ENCODE measurements around the gene DNAJC7. TPM values are rescaled to one million over a fixed set of nuclear protein-coding genes. Genes with fewer than 3 reads are reported as not detected.
A peak's percentile ranks its signal among the peaks of the same experiment; 100 is the strongest.

DNAJC7 gene
- total RNA-seq, 2 donors from 2014 or later: 82.7 to 103 TPM

GRCh38 chr17:42049834-42050392 lies 32.7 kb upstream of the DNAJC7 start:
- H3K27ac ChIP-seq: no peak overlapping the region
- TF ChIP-seq, protein P1, sequence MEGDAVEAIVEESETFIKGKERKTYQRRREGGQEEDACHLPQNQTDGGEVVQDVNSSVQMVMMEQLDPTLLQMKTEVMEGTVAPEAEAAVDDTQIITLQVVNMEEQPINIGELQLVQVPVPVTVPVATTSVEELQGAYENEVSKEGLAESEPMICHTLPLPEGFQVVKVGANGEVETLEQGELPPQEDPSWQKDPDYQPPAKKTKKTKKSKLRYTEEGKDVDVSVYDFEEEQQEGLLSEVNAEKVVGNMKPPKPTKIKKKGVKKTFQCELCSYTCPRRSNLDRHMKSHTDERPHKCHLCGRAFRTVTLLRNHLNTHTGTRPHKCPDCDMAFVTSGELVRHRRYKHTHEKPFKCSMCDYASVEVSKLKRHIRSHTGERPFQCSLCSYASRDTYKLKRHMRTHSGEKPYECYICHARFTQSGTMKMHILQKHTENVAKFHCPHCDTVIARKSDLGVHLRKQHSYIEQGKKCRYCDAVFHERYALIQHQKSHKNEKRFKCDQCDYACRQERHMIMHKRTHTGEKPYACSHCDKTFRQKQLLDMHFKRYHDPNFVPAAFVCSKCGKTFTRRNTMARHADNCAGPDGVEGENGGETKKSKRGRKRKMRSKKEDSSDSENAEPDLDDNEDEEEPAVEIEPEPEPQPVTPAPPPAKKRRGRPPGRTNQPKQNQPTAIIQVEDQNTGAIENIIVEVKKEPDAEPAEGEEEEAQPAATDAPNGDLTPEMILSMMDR (IDR thresholded peaks at IDR 0.05): no peak

DNA sequence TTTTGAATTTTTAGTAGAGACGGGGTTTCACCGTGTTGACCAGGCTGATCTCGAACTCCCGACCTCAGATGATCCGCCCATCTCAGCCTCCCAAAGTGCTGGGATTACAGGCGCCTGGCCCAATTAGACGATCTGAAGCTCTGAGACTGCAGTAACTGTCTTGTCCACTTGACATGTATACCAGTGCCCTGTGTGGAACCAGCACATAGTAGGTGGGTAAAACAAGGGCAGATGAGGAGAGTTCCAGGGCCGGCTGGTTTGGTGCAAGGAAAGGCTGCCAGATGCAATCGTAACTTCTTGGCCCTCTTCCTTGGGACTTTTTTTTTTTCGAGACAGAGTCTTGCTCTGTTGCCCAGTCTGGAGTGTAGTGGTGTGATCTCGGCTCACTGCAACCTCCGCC lies 30.1 kb upstream of the DNAJC7 start:
- intact Hi-C loops (cut with DNase I): no loop called here
- no peak overlapping the region for H3K4me3 ChIP-seq
- peaks cover 3% of the 10 kb centered on the region for H3K4me1 ChIP-seq
- no peaks in the 10 kb centered on the region for H3K27me3 ChIP-seq
- TF ChIP-seq, protein P1 (IDR thresholded peaks at IDR 0.05): no peak
- H3K27ac ChIP-seq: no peak overlapping the region
- no peak for DNase-seq
- no peaks in the 10 kb centered on the region for H3K9me3 ChIP-seq
- no peaks in the 10 kb centered on the region for H3K36me3 ChIP-seq
- H3K9ac ChIP-seq (ENCODE audit: low read depth in 2 of 2, low read length in 2 of 2): no peak overlapping the region

More at GRCh38 chr17:42049834-42050392, 32.7 kb upstream of the DNAJC7 start:
- Histone ChIP-seq H3K4me3 (peak overlapping the region; percentile 80), H3K4me1 (peaks cover 3% of the 10 kb centered on the region), H3K36me3 (no peaks in the 10 kb centered on the region), H3K9me3 (no peaks in the 10 kb centered on the region), H3K27me3 (no peaks in the 10 kb centered on the region), H3K9ac (ENCODE audit: low read depth in 2 of 2, low read length in 2 of 2) (peak overlapping the region; percentile 57 to 77)
- DNase-seq: peak; percentile 32
- intact Hi-C loops (cut with DNase I): no loop called here

- no peak for DNase-seq
- no peak overlapping the region for H3K9ac ChIP-seq (ENCODE audit: low read depth in 2 of 2, low read length in 2 of 2)
- H3K27ac ChIP-seq: no peak overlapping the region
- no peaks in the 10 kb centered on the region for H3K27me3 ChIP-seq
- no peaks in the 10 kb centered on the region for H3K9me3 ChIP-seq
- H3K4me3 ChIP-seq: no peak overlapping the region
- TF ChIP-seq, protein P1 (IDR thresholded peaks at IDR 0.05): no peak
- H3K36me3 ChIP-seq: no peaks in the 10 kb centered on the region
- peaks cover 3% of the 10 kb centered on the region for H3K4me1 ChIP-seq
- intact Hi-C loops (cut with DNase I): no loop called here
These were observed 28.5 kb upstream of the DNAJC7 start for GRCh38 chr17:42045719-42046118.

DNA sequence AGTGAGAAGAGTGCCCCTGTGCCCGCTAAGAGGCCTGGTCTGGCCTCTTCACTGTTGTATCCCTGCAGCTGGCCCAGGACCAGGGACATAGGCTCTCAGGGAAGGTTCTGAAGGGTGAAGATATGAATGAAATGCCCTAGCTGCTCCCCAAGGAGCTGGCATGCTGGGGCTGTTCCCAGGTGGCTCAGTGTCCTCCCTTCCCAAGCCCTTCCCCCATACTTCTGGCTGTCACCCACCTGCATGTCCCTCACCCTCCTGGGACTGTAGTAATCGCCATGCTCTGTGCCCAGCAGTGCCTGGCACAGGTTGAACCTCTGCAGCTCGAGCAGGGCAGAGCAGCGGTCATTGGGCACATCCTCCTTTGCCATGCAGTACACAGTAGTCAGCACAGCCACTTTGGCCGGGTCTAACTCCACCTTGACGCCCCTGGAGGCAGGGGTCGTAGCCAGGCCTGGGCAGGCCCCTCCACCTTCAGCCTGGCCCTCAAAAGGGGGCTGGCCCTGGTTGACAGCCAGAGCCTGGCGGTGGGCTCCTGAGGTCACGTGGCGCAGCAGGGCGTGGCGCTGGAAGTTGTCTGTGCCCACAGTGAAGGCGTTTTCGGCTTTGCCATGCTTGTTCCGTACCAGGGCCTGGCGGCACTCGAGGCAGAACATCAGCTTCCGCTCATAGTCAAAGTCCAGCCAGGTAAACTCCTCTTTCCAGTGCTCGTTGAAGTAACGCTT lies 25.5 kb upstream of the DNAJC7 start:
- Histone ChIP-seq H3K4me3 (no peak overlapping the region), H3K36me3 (no peaks in the 10 kb centered on the region), H3K4me1 (no peaks in the 10 kb centered on the region), H3K9ac (ENCODE audit: low read depth in 2 of 2, low read length in 2 of 2) (no peak overlapping the region), H3K27ac (no peak overlapping the region), H3K9me3 (no peaks in the 10 kb centered on the region), H3K27me3 (no peaks in the 10 kb centered on the region)
- TF ChIP-seq, protein P1 (IDR thresholded peaks at IDR 0.05): no peak
- DNase-seq: no peak
- intact Hi-C loops (cut with DNase I): no loop called here

DNA sequence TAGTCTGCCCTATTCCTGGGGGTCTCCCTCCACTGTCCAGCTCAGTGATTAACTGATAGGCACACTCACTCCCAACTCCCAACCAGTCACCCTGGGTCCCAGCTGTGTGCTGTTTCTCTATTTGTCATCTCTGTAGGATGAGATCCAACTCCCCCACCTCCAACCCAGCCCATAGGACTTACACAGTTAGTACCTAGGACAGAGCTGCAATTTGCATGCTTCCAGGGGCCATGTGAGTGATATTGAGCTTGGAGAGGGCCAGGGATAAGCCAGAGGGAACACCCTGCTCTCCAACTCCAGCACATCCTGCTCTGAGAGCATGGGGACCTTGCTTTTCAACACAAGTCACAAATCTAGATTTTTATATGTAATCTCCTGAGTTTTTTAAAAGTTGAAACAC lies 24.4 kb upstream of the DNAJC7 start:
- intact Hi-C loops (cut with DNase I): no loop called here
- no peak overlapping the region for H3K27ac ChIP-seq
- no peak overlapping the region for H3K4me3 ChIP-seq
- H3K9me3 ChIP-seq: no peaks in the 10 kb centered on the region
- TF ChIP-seq, protein P1 (IDR thresholded peaks at IDR 0.05): no peak
- no peaks in the 10 kb centered on the region for H3K4me1 ChIP-seq
- no peaks in the 10 kb centered on the region for H3K36me3 ChIP-seq
- DNase-seq: no peak
- H3K9ac ChIP-seq (ENCODE audit: low read depth in 2 of 2, low read length in 2 of 2): no peak overlapping the region
- H3K27me3 ChIP-seq: no peaks in the 10 kb centered on the region

Measured in colonic mucosa (tissue), 4 donors.